ENCODE measurements around the gene ZBTB16. TPM values are rescaled to one million over a fixed set of nuclear protein-coding genes. Genes with fewer than 3 reads are reported as not detected.

Gene ZBTB16
- total RNA-seq, 1 donor from 2014 or later, result 21.9 TPM

- Mint-ChIP-seq H3K27ac (ENCODE audit: unreplicated experiment) (peak overlapping the region; percentile 52), H3K9me3 (ENCODE audit: low read depth) (no peaks in the 10 kb centered on the region), H3K27me3 (ENCODE audit: low read depth) (no peaks in the 10 kb centered on the region), H3K4me1 (ENCODE audit: low read depth) (peaks cover 96% of the 10 kb centered on the region), H3K4me3 (ENCODE audit: unreplicated experiment) (no peak overlapping the region), H3K36me3 (ENCODE audit: low read depth) (peaks cover 1% of the 10 kb centered on the region)
- TF ChIP-seq CTCF (IDR thresholded peaks at IDR 0.05), result no peak
- no peak for DNase-seq (ENCODE audit: low spot score)
Observed at GRCh38 chr11:114168691-114169090, 109.2 kb downstream of the ZBTB16 start.

- Mint-ChIP-seq H3K9me3 (ENCODE audit: low read depth) (no peaks in the 10 kb centered on the region), H3K4me1 (ENCODE audit: low read depth) (peaks cover 96% of the 10 kb centered on the region), H3K4me3 (ENCODE audit: unreplicated experiment) (no peak overlapping the region), H3K27me3 (ENCODE audit: low read depth) (no peaks in the 10 kb centered on the region), H3K36me3 (ENCODE audit: low read depth) (peaks cover 4% of the 10 kb centered on the region), H3K27ac (ENCODE audit: unreplicated experiment) (no peak overlapping the region)
- no peak for TF ChIP-seq CTCF (IDR thresholded peaks at IDR 0.05)
- DNase-seq (ENCODE audit: low spot score), result no peak
Observed at GRCh38 chr11:114169321-114169749, 109.8 kb downstream of the ZBTB16 start.

GRCh38 chr11:114169821-114170220 lies 110.3 kb downstream of the ZBTB16 start:
- H3K36me3 Mint-ChIP-seq (ENCODE audit: low read depth), result peaks cover 4% of the 10 kb centered on the region
- H3K27ac Mint-ChIP-seq (ENCODE audit: unreplicated experiment), result no peak overlapping the region
- no peaks in the 10 kb centered on the region for H3K27me3 Mint-ChIP-seq (ENCODE audit: low read depth)
- no peak for DNase-seq (ENCODE audit: low spot score)
- no peak for TF ChIP-seq CTCF (IDR thresholded peaks at IDR 0.05)
- peaks cover 93% of the 10 kb centered on the region for H3K4me1 Mint-ChIP-seq (ENCODE audit: low read depth)
- no peak overlapping the region for H3K4me3 Mint-ChIP-seq (ENCODE audit: unreplicated experiment)
- no peaks in the 10 kb centered on the region for H3K9me3 Mint-ChIP-seq (ENCODE audit: low read depth)

GRCh38 chr11:114170226-114170625 lies 110.7 kb downstream of the ZBTB16 start:
- H3K27ac Mint-ChIP-seq (ENCODE audit: unreplicated experiment), result no peak overlapping the region
- no peak overlapping the region for H3K4me3 Mint-ChIP-seq (ENCODE audit: unreplicated experiment)
- H3K4me1 Mint-ChIP-seq (ENCODE audit: low read depth), result peaks cover 92% of the 10 kb centered on the region
- H3K36me3 Mint-ChIP-seq (ENCODE audit: low read depth), result peaks cover 4% of the 10 kb centered on the region
- no peak for DNase-seq (ENCODE audit: low spot score)
- no peak for TF ChIP-seq CTCF (IDR thresholded peaks at IDR 0.05)
- no peaks in the 10 kb centered on the region for H3K27me3 Mint-ChIP-seq (ENCODE audit: low read depth)
- H3K9me3 Mint-ChIP-seq (ENCODE audit: low read depth), result no peaks in the 10 kb centered on the region

GRCh38 chr11:114171257-114172054 lies 111.9 kb downstream of the ZBTB16 start:
- no peak for TF ChIP-seq CTCF (IDR thresholded peaks at IDR 0.05)
- no peak for DNase-seq (ENCODE audit: low spot score)
- Mint-ChIP-seq H3K4me3 (ENCODE audit: unreplicated experiment) (no peak overlapping the region), H3K36me3 (ENCODE audit: low read depth) (peaks cover 4% of the 10 kb centered on the region), H3K27ac (ENCODE audit: unreplicated experiment) (peak overlapping the region; percentile 84), H3K9me3 (ENCODE audit: low read depth) (no peaks in the 10 kb centered on the region), H3K4me1 (ENCODE audit: low read depth) (peaks cover 91% of the 10 kb centered on the region), H3K27me3 (ENCODE audit: low read depth) (no peaks in the 10 kb centered on the region)
